Stimulated activated CD4-positive, alpha-beta T cell treated with anti-CD3 and anti-CD28 coated beads, TNF-alpha, amount 100 ng/mL, for 24 hours (primary cell): ENCODE data around the gene NIPA2.
"Not testable (repeated sequence)": the region's sequence is repeated elsewhere in the genome, so short reads cannot be mapped to it uniquely, and the experiment has no call there.

Source experiments
- DNase-seq, 3 experiments: peaks; one replicate each; pipeline ENCODE4 v3.0.0-alpha.2; 2020; ENCODE audit warnings: low read depth in 3 of 3

Gene NIPA2

GRCh38 chr15:22838292-22839042 is at the start of gene NIPA2:
NIPA2 (plus strand) TSS chr15:22838666; CDS start chr15:22851732, 13,066 bp downstream.
- peak; percentile 96 to 98 (median 97) for DNase-seq

GRCh38 chr15:22794063-22794462 is 44.4 kb upstream of the NIPA2 start:
- no peak for DNase-seq

GRCh38 chr15:22794621-22795167 is 43.8 kb upstream of the NIPA2 start:
- no peak for DNase-seq

GRCh38 chr15:22795206-22796063 is 43.0 kb upstream of the NIPA2 start:
- DNase-seq = no peak

- DNase-seq = no peak
Observed at GRCh38 chr15:22796079-22796478, 42.4 kb upstream of the NIPA2 start.

- DNase-seq = no peak
Observed at GRCh38 chr15:22799902-22800301, 38.6 kb upstream of the NIPA2 start.

- not testable (repeated sequence) for DNase-seq
Observed at GRCh38 chr15:22803006-22803405, 35.5 kb upstream of the NIPA2 start.

GRCh38 chr15:22806156-22806555 is 32.3 kb upstream of the NIPA2 start:
- no peak for DNase-seq

- DNase-seq = no peak
Observed at GRCh38 chr15:22806664-22807063, 31.8 kb upstream of the NIPA2 start.

GRCh38 chr15:22807831-22808230 is 30.6 kb upstream of the NIPA2 start:
- not testable (repeated sequence) for DNase-seq

- no peak for DNase-seq
Observed at GRCh38 chr15:22808240-22808639, 30.2 kb upstream of the NIPA2 start.

GRCh38 chr15:22808761-22809280 is 29.6 kb upstream of the NIPA2 start:
- DNase-seq = no peak

GRCh38 chr15:22810033-22810852 is 28.2 kb upstream of the NIPA2 start:
- no peak for DNase-seq

GRCh38 chr15:22810853-22811338 is 27.6 kb upstream of the NIPA2 start:
- DNase-seq = no peak

- peak in 1 of 3 experiments; percentile 11 for DNase-seq
Observed at GRCh38 chr15:22811640-22812039, 26.8 kb upstream of the NIPA2 start.

GRCh38 chr15:22813844-22814243 is 24.6 kb upstream of the NIPA2 start:
- DNase-seq = no peak

- DNase-seq = no peak
Observed at GRCh38 chr15:22815766-22816165, 22.7 kb upstream of the NIPA2 start.

GRCh38 chr15:22819651-22820050 is 18.8 kb upstream of the NIPA2 start:
- no peak for DNase-seq

GRCh38 chr15:22823495-22824128 is 14.9 kb upstream of the NIPA2 start:
- DNase-seq = no peak

GRCh38 chr15:22827125-22827524 is 11.3 kb upstream of the NIPA2 start:
- DNase-seq = no peak

- DNase-seq = no peak
Observed at GRCh38 chr15:22831473-22831872, 7.0 kb upstream of the NIPA2 start.
